GM18498 (cell line): ENCODE measurements around the gene WNT7A.

ENCODE experiments used
- ATAC-seq: cut with Tn5 transposase; IDR thresholded peaks from one replicate; pipeline ENCODE4 v1.9.1; 2021; ENCODE audit warnings: mild to moderate bottlenecking, moderate library complexity; ENCODE audit not compliant: unreplicated experiment

Gene WNT7A

DNA sequence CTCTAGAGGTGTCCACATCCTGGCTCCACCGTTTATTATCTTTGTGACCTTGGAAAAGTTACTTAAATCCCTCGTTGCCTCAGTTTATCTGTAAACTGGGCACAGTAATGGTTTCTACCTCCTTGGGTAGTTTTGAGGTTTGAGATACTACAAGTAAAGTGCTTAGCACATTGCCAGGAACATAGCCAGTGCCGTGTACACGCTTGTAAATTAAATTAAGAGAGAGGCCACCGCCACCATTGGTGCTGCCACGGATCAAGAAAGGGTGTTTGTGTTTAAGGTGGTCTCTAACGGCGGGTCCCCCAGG is 5.8 kb upstream of the WNT7A start:
- ATAC-seq = no peak

DNA sequence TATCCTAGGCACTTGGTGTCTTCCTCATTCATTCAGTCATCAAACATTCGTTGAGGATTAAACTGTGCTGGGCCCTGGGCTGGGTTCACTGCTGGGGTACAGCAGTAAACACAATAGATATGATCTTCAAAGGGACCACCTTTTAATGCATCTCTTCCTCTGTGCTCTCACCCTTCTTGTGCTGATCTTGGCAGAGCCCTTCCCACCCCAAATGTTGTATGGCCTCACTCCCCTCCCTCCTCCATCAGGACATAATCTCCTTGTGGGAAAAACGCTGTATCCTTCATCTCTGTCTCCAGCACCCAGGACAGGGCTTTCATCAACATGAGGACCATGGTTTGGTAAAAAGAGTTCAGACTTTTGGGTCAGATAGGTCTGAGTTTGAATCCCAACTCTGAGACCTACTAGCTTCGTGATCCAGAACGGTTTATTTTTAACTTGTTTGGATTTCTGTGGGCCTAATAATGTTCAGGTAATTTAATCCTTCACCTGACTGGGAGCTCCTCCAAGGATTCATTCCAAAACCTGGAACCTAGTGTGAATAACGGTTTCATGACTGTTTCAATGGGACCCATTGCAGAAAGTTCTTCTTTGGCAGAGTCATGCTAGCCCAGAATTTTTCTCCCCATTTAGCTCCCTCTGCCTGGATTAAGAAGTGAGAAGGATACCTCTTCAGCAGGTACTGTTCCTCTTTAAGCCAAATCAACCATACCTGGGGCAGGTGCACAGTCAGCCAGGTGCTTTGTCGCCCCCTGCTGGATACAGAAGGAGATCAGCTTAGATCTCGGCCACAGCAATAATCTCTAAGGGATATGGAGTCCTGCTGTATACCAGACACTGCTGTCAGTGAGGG is 5.2 kb upstream of the WNT7A start:
- peak; percentile 65 for ATAC-seq

DNA sequence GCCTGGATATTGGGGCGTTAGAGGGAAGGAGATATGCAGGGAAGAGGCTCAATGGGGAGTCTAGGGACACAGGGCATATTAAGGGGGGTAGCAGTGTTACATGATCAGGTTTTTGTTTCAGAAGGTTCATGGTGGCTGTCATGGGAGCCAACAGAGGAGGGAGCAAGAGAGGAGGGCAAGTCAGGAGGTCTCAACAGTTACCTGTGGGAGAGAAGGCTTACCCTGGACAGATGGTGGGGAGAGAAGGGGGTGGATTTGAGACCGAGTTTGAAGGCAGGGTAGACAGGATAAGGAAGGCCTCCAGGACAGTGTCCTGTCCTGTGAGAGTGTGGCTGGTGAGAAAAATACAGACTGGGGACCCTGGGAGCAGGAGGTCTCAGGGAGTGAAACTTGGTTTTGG is 3.8 kb upstream of the WNT7A start:
- no peak for ATAC-seq

DNA sequence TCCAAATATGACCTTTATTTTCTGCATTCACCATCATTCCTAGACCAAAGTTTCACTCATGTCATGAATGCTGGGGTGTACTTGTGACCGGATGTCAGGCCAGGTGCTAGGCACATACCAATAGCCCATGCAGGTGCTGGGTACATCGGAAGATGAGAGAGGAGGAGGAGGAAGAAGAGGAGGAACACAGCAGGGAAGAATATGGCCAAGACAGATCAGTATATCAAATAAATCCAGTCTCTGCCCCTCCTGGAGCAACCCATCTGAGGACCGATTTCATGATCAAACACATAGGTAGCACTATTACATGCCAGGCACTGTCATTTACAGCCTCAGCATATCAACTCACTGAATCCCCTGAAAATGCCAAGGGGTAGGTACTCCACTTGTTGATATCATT is 3.0 kb upstream of the WNT7A start:
- no peak for ATAC-seq

DNA sequence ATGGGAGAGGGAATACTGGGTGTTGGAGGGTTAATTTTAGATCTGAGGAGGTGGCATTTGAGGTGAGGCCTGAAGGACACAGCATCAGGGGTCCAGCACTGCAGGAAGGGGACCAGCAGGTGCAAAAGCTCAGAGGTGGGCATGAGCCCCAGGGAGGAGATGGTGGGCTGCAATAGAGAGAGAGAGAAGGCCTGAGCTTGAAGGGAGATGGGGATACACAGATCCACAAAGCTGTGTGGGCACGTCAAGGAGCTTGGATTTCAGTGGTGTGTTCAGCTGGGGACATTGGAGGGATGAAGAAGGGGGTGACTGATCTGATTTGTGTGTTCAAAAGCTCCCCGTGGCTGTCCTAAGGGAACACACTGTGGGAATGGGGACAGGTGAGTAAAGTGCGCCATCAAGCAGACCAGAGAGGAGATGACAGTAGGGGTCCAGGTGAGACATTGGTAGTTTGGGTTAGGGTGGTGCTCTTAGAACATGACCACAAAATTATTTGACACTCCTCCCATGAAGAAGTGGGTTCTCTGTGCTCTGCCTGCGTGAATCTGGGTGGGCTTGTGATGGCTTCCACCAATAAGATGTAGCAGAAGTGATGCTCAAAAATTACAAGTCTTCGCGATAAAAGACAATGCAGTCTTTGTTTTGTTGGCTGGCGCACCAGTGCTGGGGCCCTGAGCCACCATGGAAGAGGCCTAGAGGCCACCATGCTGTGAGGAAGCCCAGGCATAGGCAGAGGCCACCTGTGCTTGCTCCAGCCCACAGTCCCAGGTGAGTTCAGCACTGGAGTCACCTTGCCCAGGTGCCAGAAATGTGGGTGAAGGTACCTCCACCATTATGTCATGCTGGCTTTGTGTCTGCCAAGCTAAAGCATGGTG is 1.9 kb upstream of the WNT7A start:
- ATAC-seq = no peak

DNA sequence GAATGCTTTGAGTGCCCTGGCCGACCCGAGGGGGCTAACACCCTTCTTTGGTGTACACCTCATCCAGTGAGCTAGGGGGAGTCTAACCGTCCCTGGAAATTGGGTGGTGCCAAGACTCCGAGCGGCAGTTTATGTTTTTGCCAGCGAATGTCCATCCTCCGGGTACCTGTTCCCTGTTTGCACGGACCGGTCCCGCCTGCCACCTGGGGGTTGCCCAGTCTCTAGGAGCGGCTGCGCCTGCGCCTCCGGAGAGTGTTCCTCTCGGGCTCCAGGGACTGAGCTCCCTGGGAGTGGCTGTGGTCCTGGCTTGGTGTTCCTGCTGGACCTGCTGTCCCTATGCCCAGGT is 913 bp upstream of the WNT7A start:
- ATAC-seq = no peak

DNA sequence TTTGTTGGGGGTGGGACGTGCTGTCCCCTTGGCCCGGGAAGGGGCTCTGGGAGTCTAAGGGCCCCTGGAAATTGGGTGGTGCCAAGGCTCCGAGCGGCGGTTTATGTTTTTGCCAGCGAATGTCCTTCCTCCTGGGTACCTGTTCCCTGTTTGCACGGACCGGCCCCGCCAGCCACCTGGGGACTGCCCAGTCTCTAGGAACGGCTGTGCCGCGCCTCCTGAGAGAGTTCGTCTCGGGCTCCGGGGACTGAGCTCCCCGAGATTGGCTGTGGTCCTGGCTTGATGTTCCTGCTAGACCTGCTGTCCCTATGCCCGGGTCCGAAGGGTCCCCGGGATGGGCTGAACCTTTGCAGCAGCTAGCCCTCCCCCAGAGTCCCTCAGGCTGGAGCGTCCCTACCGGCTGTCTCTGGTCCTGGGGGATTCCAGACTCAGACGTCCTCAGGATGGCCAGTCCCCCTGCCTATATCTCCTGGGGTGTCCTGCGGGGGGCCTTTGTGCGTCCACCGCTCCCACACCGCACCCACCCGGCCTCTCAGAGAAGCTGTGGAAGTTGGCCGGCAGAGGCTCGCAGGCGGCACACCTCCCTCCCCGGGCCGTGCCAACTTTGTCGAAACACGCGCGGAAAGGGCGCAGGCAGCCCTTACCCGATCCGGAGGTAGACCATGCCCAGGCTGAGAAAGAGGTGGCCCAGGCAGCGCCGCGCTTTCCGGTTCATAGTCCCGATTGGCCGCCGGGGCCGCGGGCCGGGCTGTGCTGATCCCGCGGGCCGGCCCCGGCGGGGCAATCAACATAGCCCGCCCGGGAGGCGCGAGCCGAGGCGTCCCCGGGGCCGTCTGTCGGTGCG is 547 bp downstream of the WNT7A start:
- ATAC-seq = no peak

DNA sequence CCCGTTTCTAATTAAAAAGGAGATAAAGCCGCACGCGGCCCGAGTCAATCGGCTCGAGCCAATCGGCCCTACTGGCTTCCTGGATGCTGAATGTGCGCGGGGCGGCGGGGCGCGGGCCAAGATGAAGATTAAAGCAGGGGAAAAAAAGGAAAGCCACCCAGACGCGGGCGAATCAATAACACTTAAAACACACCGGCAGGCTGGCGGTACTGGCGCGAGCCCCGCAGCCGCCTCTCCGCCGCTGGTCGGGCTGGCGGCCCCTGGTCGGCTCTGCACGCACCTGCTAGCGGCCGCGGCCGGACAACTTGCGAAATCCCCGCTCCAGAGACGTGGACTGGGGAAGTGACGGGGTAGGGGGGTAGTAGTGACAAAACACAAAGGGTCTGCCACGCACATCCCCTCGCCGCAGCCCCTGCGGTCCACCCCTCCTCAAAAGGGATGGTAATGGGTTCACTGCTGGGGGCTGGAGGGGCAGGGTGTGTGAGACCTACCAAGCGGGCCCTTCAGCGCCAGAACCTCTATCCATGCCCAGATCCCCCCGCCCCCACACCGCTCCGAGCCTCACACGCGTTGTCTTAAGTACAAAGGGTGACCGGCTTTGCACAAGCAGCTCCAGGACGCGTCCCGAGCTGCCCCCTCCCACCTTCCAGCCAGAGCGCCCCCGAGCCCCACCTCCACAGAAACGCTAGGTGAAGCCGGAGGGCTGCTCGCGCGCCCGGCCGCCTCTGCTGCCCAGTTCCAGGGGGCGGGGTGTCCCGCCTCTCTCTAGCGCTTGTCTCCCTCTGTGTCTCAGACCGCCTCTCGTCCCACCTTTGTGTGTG is 1.4 kb downstream of the WNT7A start:
- ATAC-seq = no peak

DNA sequence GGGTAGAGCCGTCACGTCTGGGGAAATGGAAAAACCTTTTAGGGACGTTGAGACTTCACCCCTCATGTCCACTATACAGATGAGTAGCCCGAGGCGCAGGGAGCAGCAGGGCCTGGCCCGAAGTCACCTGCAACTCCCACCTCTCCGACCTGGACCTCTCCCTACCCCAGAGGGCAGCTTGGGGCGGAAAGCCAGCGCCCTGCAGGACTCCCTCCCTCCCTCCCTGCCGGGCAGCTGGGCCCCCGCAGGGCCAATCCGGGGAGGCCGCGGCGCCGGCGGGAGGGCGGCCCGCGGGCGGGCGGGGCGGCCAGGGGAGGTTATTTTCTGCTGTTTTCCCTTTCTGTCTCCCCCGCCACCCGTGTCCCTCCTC is 2.0 kb downstream of the WNT7A start:
- ATAC-seq = no peak

DNA sequence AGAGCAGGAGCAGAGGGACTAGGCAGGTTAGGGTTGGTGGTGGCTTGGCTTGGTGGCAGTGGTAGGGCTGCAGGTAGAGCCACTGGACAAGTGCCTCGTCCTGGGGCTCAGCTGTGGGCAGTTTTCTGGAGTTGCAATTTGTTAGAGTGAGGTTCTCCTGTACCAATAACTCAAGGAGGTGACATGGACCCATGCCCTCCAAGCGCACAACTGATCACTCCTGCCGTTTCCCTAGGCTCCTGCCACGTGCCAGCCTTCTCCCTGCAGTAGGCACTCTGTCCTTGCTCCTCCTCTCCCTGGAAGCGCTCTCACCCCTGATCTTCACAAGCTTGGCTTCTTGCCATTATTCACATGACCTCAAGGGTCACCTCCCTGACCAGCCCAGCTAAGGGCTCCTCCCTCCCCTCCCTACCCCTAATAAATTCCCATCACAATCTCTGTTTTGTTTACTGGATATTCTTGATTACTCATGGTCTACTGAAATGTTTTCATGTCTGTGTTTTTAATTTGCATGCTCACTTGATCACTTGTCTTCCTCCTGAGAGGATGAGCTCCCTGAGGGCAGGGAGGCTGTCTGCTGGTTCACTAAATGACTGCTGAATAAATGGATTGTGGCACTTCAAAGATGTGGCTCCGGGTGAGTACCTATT is 3.3 kb downstream of the WNT7A start:
- no peak for ATAC-seq

DNA sequence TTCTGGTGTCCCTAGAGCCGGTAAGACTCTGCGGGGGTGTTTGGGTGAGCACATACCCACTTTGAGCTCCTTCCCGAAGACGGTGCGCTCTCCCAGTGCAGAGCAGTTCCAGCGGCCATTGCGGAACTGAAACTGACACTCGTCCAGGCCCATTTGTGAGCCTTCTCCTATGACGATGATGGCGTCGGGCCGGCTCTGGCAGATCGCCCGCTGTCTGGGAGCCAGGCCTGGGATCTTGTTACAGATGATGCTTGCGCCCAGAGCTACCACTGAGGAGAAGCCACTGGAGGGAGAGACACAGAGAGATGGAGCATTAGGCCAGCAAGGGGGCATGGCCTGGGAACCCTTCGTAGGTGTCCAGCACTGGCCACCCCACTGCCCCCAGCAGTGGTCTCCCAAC is 5.0 kb downstream of the WNT7A start:
- no peak for ATAC-seq

DNA sequence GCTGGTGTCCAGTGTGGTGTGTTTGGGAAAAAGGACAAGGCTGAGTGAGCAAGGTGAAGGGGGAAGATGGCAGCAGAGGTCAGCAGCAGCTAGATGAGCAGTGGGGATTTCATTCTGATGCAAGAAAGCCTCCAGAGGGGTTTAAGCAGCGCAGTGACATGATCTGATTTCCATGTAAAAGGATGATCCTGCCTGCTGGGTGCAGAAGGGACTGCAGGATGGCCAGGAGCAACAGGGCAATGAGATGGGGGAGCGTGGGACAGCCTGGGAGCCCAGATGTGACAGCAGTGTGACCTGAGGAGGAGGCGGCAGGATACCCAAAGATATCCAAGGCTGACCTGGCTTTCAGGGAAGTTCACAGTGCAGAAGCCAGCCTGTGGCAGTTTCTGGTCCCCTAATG is 6.1 kb downstream of the WNT7A start:
- ATAC-seq = no peak

DNA sequence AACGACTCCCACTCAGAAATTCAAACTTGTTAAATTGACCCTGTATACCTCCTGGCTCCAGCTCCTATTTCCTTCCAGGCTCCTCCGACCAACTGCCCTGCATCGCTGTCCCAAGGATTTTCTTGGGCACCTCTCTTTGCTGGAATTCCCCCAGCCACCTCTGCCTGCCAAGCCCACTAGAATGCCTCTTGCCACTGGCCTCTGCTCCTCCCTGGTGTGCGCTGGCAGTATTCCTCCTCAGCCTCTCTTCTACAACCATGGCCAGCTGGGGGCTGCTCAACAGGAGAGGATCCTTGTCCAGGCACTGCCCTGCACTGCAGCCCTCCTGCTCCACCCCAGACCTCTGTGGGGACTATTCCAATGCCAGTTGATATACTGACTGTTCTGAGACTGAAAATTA is 7.4 kb downstream of the WNT7A start:
- no peak for ATAC-seq

DNA sequence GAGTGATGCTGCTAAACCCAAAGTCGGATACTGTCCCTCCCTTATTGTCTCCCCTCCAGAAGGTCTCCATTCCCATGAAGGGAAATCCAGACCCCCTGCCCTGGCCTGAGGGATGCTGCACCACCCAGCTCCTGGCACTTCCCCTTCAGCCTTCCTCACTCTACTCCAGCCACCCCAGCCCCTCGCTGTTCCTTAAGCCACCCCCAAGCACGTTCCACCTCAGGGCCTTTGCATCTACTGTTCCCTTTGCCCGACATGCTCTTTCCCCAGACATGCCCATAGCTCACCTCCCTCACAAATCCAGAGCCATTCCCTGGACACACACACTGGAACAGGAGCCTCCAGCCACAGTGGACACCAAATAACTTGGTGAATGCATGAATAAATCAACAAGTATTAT is 8.1 kb downstream of the WNT7A start:
- ATAC-seq = no peak

DNA sequence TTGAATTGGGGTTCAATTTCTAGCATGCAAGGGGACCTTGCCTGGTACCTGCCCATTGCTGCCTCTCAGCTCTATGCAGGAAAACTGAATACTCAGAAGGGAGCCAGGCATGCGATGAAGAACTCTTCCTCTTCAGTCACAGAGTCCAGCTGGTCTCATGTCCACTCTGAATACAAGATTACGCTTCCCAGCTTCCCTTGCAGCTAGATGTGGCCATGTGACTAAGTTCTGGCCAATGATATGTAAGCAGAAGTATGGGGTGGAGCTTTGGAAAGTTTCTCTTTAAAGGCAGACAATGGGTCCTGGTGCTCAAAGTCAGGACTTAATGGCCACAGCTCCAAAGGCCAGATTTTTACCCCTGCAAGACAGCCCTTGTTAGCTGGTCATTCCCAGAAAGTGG is 9.0 kb downstream of the WNT7A start:
- no peak for ATAC-seq

DNA sequence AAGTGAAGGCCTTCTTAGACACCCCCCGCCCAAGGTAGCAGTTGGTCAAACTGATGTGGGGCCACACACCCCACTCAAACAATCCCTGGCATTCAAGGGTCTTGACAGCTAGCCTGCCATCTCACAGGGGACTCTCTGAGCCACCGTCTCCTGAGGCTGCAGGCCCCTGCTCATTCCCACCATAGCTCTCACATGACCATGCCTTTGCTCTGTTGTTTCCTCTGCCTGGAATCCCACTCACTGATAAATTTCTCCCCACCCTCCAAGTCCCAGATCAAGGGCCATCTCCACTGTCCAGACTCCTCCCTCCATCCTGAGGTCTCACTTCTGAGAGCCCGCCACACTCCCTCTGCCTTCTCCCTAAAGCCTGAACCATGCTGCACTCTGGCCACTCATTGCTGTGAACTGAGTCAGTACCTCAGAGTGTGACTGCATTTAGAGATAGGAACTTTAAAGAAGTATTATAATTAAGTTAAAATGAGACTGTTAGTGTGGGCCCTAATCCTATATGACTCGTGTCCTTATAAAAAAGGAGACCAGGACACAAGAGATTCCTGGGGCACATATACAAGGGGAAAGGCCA is 10.0 kb downstream of the WNT7A start:
- no peak for ATAC-seq

DNA sequence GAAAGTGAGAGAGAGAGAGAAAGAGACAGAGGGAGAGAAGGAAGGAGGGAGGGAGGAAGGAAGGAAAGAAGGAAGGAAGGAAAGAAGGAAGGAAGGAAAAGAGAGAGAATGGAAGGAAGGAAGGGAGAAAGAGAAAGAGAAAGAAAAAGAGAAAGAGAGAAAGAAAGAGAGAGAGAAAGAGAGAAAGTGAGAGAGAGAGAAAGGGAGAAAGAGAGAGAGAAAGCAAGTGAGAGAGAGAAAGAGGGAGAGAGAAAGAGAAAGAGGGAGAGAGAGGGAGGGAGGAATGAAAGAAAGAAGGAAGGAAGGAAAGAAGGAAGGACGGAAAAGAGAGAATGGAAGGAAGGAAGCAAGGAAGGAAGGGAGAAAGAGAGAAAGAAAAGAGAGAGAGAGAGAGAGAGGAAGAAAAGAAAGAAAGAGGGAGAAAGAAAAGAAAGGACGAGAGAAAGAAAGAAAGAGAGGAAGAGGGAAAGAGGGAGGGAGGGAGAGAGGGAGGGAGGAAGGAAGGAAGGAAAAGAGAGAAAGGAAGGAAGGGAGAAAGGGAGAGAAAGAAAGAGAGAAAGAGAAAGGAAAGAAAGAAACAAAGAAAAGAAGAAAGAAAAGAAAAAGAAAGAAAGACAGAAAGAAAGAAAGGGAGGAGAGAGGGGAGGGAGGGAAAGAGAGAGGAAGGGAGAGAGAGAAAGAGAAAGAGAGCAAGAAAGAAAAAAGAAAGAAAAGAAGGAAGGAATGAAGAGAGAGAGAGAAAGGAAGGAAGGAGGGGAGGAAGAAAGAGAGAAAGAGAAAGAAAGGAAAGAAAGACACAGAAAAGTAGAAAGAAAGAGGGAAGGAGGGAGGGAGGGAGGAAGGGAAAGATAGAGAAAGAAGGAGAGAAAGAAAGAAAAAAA is 10.8 kb downstream of the WNT7A start:
- no peak for ATAC-seq

DNA sequence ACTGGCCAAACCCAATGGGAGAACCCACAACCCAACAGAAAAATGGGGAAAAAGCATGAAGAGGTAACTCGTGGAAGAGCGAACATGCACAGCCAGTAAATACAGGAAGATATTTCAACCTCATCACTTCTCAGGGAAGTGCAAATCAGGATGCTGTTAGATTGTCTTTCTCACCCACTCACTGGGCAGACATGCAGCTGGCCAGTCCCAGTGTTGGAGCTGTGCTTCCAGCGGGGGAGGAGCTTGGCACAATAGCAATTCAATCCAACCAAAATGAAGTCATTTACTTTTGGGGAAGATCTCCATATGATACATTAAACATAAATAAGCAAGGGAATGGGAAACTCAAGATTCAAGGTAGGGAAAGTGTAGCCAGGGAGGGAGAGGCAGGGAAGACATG is 12.1 kb downstream of the WNT7A start:
- no peak for ATAC-seq
